ENCODE measurements around the gene GJA3. TPM values are rescaled to one million over a fixed set of nuclear protein-coding genes. Genes with fewer than 3 reads are reported as not detected.

GJA3 gene
- total RNA-seq (2022), result 3.9 and 4.3 TPM in 2 replicates
- Bru-seq, nascent RNA, result percentile 36 among the genes with signal in this experiment
- percentile 60 among the genes with signal in this experiment for BruChase-seq, experiment 1, labeled RNA remaining after a 6-hour chase
- percentile 47 among the genes with signal in this experiment for BruChase-seq, experiment 2, labeled RNA remaining after a 2-hour chase
- long read RNA-seq, full-length matches to known transcripts, result 10 of 12 reads
- long read RNA-seq, partial matches to known transcripts, result 0 of 12 reads
- long read RNA-seq, other reads (novel, unspliced or antisense), result 2 of 12 reads

DNA sequence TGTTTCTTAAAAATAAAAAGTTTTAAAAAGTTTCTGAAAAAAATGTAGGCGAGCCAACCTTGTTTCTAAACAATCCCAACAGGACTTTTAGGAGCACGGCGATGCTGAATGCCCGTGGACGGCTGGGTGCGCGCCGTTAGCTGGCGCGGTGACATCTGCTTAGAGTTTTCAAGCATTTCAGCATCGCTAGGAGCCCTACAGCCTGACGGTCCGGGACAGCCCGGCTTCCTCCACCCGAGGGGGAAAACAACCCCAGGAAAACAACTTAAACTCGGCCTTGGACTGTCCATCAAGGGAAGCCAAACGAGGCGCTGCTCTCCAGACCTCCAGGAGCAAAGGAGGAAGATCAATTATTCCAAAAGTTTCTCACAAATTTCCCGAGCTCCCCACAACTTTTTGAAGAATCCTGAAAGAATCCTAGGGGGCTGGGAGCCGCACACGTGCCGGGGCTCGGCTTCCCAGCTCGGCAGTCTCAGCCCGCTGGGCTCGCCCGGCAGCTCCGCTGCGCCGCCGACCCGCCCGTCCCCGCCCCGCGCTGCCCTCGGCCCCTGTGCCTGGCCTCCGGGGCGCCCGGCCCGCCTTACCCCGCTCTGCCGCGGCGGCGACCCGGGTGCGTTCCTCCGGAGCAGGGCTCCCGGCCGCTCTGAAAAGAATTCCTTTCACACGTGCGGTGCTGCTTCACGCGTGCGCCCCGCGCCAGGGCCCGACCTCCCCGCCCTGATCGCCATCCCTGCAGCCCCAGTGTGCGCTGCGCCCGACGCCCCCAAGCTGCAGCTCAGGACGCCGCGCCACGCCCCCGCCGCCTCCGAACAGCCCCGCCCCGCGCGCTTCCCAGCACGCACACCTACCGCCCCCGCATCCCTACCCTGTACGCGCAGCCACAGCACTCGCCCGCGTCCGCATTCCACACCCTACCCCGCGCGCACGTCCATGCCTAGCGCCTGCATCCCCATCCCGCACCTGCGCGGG is at the start of gene GJA3:
TSS of gene GJA3 (minus strand) at position 747 of the 969 bp plus-strand sequence. CDS start 17,764 bp downstream, outside the sequence.
- TF ChIP-seq, protein P1, sequence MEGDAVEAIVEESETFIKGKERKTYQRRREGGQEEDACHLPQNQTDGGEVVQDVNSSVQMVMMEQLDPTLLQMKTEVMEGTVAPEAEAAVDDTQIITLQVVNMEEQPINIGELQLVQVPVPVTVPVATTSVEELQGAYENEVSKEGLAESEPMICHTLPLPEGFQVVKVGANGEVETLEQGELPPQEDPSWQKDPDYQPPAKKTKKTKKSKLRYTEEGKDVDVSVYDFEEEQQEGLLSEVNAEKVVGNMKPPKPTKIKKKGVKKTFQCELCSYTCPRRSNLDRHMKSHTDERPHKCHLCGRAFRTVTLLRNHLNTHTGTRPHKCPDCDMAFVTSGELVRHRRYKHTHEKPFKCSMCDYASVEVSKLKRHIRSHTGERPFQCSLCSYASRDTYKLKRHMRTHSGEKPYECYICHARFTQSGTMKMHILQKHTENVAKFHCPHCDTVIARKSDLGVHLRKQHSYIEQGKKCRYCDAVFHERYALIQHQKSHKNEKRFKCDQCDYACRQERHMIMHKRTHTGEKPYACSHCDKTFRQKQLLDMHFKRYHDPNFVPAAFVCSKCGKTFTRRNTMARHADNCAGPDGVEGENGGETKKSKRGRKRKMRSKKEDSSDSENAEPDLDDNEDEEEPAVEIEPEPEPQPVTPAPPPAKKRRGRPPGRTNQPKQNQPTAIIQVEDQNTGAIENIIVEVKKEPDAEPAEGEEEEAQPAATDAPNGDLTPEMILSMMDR (IDR thresholded peaks at IDR 0.05; ENCODE audit: unreplicated experiment), result no peak
- peak; percentile 65 for DNase-seq
- Mint-ChIP-seq H3K36me3 (ENCODE audit: insufficient read depth, unreplicated experiment) (peaks cover 21% of the 10 kb centered on the region), H3K4me3 (ENCODE audit: low read depth, unreplicated experiment) (peak within 1 kb of the TSS; percentile 74), H3K27ac (ENCODE audit: unreplicated experiment) (no peak within 1 kb of the TSS), H3K9me3 (ENCODE audit: low read depth, unreplicated experiment) (no peaks in the 10 kb centered on the region), H3K27me3 (ENCODE audit: unreplicated experiment) (no peaks in the 10 kb centered on the region), H3K4me1 (ENCODE audit: low read depth, unreplicated experiment) (no peaks in the 10 kb centered on the region)
- BruUV-seq (replicated peaks), result no TSS peak
- CTCF ChIA-PET, result interaction anchor here (0.7 to 0.9 kb wide), 2 partner anchors 33 to 104 kb away, joined by 3 to 5 read pairs; no protein-coding TSS in a partner anchor
- intact Hi-C loops (cut with micrococcal nuclease; ENCODE audit: unreplicated experiment), result loop anchor here (5.0 kb wide), 2 partner anchors 33 to 233 kb away; no protein-coding TSS in a partner anchor

DNA sequence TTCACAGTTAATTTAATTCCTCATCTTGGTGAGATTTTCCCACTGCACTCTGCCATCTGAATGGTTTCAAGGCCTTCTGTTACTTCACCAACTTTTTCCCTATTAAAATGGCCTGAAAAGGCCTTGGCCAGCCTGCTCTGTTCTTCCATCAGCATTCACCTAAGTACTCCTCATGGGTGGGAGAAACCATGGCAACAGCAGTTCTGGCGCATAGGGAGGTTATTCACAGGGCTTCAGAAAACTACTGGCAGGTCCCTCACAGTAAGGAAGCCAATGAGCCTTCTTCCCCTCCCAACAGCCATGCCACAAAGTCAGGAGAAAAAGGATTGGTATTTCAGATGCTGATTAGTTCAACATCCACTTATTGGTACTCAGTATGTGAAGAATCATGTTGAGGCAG is 49.1 kb upstream of the GJA3 start:
- BruUV-seq (replicated peaks), result no TSS peak
- Mint-ChIP-seq H3K4me1 (ENCODE audit: low read depth, unreplicated experiment) (no peaks in the 10 kb centered on the region), H3K36me3 (ENCODE audit: insufficient read depth, unreplicated experiment) (no peaks in the 10 kb centered on the region), H3K4me3 (ENCODE audit: low read depth, unreplicated experiment) (no peak overlapping the region), H3K27me3 (ENCODE audit: unreplicated experiment) (peaks cover 34% of the 10 kb centered on the region), H3K27ac (ENCODE audit: unreplicated experiment) (no peak overlapping the region), H3K9me3 (ENCODE audit: low read depth, unreplicated experiment) (no peaks in the 10 kb centered on the region)
- CTCF ChIA-PET, result no interaction called here
- no peak for DNase-seq
- TF ChIP-seq, protein P1 (IDR thresholded peaks at IDR 0.05; ENCODE audit: unreplicated experiment), result no peak
- intact Hi-C loops (cut with micrococcal nuclease; ENCODE audit: unreplicated experiment), result no loop called here

- no peak for DNase-seq
- Mint-ChIP-seq H3K4me1 (ENCODE audit: low read depth, unreplicated experiment) (no peaks in the 10 kb centered on the region), H3K36me3 (ENCODE audit: insufficient read depth, unreplicated experiment) (no peaks in the 10 kb centered on the region), H3K4me3 (ENCODE audit: low read depth, unreplicated experiment) (no peak overlapping the region), H3K9me3 (ENCODE audit: low read depth, unreplicated experiment) (no peaks in the 10 kb centered on the region), H3K27ac (ENCODE audit: unreplicated experiment) (no peak overlapping the region), H3K27me3 (ENCODE audit: unreplicated experiment) (peaks cover 12% of the 10 kb centered on the region)
- CTCF ChIA-PET, result no interaction called here
- TF ChIP-seq, protein P1 (IDR thresholded peaks at IDR 0.05; ENCODE audit: unreplicated experiment), result no peak
- intact Hi-C loops (cut with micrococcal nuclease; ENCODE audit: unreplicated experiment), result no loop called here
- no TSS peak for BruUV-seq (replicated peaks)
Measured at GRCh38 chr13:20206698-20207235, 45.9 kb upstream of the GJA3 start.

- Mint-ChIP-seq H3K4me1 (ENCODE audit: low read depth, unreplicated experiment) (no peaks in the 10 kb centered on the region), H3K36me3 (ENCODE audit: insufficient read depth, unreplicated experiment) (no peaks in the 10 kb centered on the region), H3K9me3 (ENCODE audit: low read depth, unreplicated experiment) (no peaks in the 10 kb centered on the region), H3K27me3 (ENCODE audit: unreplicated experiment) (peaks cover 12% of the 10 kb centered on the region), H3K4me3 (ENCODE audit: low read depth, unreplicated experiment) (no peak overlapping the region), H3K27ac (ENCODE audit: unreplicated experiment) (no peak overlapping the region)
- CTCF ChIA-PET, result no interaction called here
- TF ChIP-seq, protein P1 (IDR thresholded peaks at IDR 0.05; ENCODE audit: unreplicated experiment), result no peak
- no peak for DNase-seq
- intact Hi-C loops (cut with micrococcal nuclease; ENCODE audit: unreplicated experiment), result no loop called here
- no TSS peak for BruUV-seq (replicated peaks)
Measured at GRCh38 chr13:20206065-20206697, 45.3 kb upstream of the GJA3 start.

Data from Calu3 (cell line).